GM12878 (cell line): Measurements from ENCODE around the gene DNAH11.

Experiments
- BHLHE40 ChIP-seq, 2 experiments: fragments of 450-650 bp in 1 of 2; IDR thresholded peaks; 2 replicates each; pipeline ENCODE4 v1.6.1; 2011 to 2017; ENCODE audit warnings: low read depth in 2 of 2, borderline replicate concordance in 1 of 2, improper control_type of control experiment in 1 of 2, low read length in 1 of 2, mild to moderate bottlenecking in 1 of 2
- BMI1 ChIP-seq: fragments of 450-650 bp; IDR thresholded peaks from 2 replicates; pipeline ENCODE4 v1.6.1; 2016; ENCODE audit warnings: mild to moderate bottlenecking, moderate library complexity, borderline replicate concordance
- CHD4 ChIP-seq: fragments of 200-600 bp; sonication (generic); IDR thresholded peaks from 2 replicates; pipeline ENCODE4 v1.6.1; 2016; ENCODE audit warnings: mild to moderate bottlenecking
- EZH2 ChIP-seq: IDR thresholded peaks from 2 replicates; pipeline ENCODE4 v1.6.1; 2012; ENCODE audit warnings: low read depth, mild to moderate bottlenecking, control low read depth, inconsistent platforms, low read length, borderline replicate concordance; ENCODE audit not compliant: control insufficient read depth
- IKZF2 ChIP-seq, 2 experiments: fragments of 450-650 bp; IDR thresholded peaks; 2 replicates each; pipeline ENCODE4 v1.6.1; 2017; ENCODE audit warnings: mild to moderate bottlenecking in 2 of 2, moderate library complexity in 2 of 2
- MXI1 ChIP-seq: fragments of 150-350 bp; IDR thresholded peaks from 2 replicates; pipeline ENCODE4 v1.6.1; 2011; ENCODE audit warnings: low read depth, mild to moderate bottlenecking, inconsistent platforms, low read length, improper control_type of control experiment
- POLR2A ChIP-seq: IDR thresholded peaks from 2 replicates; pipeline ENCODE4 v1.6.1; 2011; ENCODE audit warnings: low read depth, mild to moderate bottlenecking, low read length
- SIN3A ChIP-seq: IDR thresholded peaks from 2 replicates; pipeline ENCODE4 v1.6.1; 2012; ENCODE audit warnings: low read depth, low read length, improper control_type of control experiment
- SPI1 ChIP-seq: IDR thresholded peaks from 2 replicates; pipeline ENCODE4 v1.6.1; 2011; ENCODE audit warnings: low read depth, mild to moderate bottlenecking, low read length, moderate library complexity, borderline replicate concordance; ENCODE audit not compliant: insufficient read depth
- TF ChIP-seq, protein P1 (sequence below), 3 experiments: IDR thresholded peaks in 2 of 3; conservative IDR thresholded peaks in 1 of 3; 2 replicates each; pipeline ENCODE4 v1.5.1; 2011; ENCODE audit warnings: low read depth in 3 of 3, low read length in 3 of 3, mild to moderate bottlenecking in 3 of 3, control low read depth in 2 of 3, moderate library complexity in 2 of 3, inconsistent platforms in 1 of 3, mixed read lengths in 1 of 3; ENCODE audit not compliant: control insufficient read depth in 2 of 3, insufficient read depth in 1 of 3; ENCODE audit errors: extremely low read depth in 1 of 3
- TF ChIP-seq, protein P2 (sequence below): IDR thresholded peaks from 2 replicates; pipeline ENCODE4 v1.6.1; 2011; ENCODE audit warnings: low read depth, low read length, improper control_type of control experiment, borderline replicate concordance
- TF ChIP-seq, protein P3 (sequence below): IDR thresholded peaks from 2 replicates; pipeline ENCODE4 v1.6.1; 2012; ENCODE audit warnings: mild to moderate bottlenecking, low read depth, low read length
- TF ChIP-seq, protein P4 (sequence below): fragments of 450-650 bp; formaldehyde crosslinking; IDR thresholded peaks from 2 replicates; pipeline ENCODE4 v1.4.0; 2022; ENCODE audit warnings: mild to moderate bottlenecking, moderate library complexity
- TF ChIP-seq, protein P5 (sequence below): fragments of 450-650 bp; formaldehyde crosslinking; IDR thresholded peaks from 2 replicates; pipeline ENCODE4 v1.5.0; 2022; ENCODE audit warnings: mild to moderate bottlenecking, missing genetic modification characterization

DNA sequence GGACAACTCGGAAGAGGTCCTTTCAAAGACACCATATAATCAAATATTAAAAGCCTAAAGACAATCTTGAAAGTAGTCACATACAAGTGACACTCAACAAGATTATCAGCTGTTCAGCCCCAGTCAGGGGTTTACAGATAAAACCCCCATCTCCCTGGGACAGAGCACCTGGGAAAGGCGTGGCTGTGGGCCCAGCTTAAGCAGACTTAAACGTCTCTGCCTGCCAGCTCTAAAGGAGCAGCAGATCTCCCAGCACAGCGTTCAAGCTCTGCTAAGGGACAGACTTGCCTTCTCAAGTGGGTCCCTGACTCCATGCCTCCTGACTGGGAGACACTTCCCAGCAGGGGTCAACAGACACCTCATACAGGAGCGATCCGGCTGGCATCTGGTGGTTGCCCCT is 384.9 kb downstream of the DNAH11 start:
- TF ChIP-seq, protein P1, sequence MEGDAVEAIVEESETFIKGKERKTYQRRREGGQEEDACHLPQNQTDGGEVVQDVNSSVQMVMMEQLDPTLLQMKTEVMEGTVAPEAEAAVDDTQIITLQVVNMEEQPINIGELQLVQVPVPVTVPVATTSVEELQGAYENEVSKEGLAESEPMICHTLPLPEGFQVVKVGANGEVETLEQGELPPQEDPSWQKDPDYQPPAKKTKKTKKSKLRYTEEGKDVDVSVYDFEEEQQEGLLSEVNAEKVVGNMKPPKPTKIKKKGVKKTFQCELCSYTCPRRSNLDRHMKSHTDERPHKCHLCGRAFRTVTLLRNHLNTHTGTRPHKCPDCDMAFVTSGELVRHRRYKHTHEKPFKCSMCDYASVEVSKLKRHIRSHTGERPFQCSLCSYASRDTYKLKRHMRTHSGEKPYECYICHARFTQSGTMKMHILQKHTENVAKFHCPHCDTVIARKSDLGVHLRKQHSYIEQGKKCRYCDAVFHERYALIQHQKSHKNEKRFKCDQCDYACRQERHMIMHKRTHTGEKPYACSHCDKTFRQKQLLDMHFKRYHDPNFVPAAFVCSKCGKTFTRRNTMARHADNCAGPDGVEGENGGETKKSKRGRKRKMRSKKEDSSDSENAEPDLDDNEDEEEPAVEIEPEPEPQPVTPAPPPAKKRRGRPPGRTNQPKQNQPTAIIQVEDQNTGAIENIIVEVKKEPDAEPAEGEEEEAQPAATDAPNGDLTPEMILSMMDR (IDR thresholded peaks at IDR 0.05 in 2 of 3, conservative IDR thresholded peaks at IDR 0.05 in 1 of 3; ENCODE audit: control insufficient read depth in 2 of 3, extremely low read depth in 1 of 3, insufficient read depth in 1 of 3, low read depth in 3 of 3, low read length in 3 of 3) = no peak
- TF ChIP-seq, protein P2, sequence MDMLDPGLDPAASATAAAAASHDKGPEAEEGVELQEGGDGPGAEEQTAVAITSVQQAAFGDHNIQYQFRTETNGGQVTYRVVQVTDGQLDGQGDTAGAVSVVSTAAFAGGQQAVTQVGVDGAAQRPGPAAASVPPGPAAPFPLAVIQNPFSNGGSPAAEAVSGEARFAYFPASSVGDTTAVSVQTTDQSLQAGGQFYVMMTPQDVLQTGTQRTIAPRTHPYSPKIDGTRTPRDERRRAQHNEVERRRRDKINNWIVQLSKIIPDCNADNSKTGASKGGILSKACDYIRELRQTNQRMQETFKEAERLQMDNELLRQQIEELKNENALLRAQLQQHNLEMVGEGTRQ = no peak
- TF ChIP-seq POLR2A (no peak), SPI1 (no peak), BHLHE40 (IDR thresholded peaks at IDR 0.05; ENCODE audit: borderline replicate concordance in 1 of 2, low read depth in 2 of 2, low read length in 1 of 2) (no peak), CHD4 (no peak), EZH2 (no peak), MXI1 (no peak), BMI1 (no peak), IKZF2 (IDR thresholded peaks at IDR 0.05) (no peak), SIN3A (no peak)
- TF ChIP-seq, protein P3, sequence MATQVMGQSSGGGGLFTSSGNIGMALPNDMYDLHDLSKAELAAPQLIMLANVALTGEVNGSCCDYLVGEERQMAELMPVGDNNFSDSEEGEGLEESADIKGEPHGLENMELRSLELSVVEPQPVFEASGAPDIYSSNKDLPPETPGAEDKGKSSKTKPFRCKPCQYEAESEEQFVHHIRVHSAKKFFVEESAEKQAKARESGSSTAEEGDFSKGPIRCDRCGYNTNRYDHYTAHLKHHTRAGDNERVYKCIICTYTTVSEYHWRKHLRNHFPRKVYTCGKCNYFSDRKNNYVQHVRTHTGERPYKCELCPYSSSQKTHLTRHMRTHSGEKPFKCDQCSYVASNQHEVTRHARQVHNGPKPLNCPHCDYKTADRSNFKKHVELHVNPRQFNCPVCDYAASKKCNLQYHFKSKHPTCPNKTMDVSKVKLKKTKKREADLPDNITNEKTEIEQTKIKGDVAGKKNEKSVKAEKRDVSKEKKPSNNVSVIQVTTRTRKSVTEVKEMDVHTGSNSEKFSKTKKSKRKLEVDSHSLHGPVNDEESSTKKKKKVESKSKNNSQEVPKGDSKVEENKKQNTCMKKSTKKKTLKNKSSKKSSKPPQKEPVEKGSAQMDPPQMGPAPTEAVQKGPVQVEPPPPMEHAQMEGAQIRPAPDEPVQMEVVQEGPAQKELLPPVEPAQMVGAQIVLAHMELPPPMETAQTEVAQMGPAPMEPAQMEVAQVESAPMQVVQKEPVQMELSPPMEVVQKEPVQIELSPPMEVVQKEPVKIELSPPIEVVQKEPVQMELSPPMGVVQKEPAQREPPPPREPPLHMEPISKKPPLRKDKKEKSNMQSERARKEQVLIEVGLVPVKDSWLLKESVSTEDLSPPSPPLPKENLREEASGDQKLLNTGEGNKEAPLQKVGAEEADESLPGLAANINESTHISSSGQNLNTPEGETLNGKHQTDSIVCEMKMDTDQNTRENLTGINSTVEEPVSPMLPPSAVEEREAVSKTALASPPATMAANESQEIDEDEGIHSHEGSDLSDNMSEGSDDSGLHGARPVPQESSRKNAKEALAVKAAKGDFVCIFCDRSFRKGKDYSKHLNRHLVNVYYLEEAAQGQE = no peak
- TF ChIP-seq, protein P4, sequence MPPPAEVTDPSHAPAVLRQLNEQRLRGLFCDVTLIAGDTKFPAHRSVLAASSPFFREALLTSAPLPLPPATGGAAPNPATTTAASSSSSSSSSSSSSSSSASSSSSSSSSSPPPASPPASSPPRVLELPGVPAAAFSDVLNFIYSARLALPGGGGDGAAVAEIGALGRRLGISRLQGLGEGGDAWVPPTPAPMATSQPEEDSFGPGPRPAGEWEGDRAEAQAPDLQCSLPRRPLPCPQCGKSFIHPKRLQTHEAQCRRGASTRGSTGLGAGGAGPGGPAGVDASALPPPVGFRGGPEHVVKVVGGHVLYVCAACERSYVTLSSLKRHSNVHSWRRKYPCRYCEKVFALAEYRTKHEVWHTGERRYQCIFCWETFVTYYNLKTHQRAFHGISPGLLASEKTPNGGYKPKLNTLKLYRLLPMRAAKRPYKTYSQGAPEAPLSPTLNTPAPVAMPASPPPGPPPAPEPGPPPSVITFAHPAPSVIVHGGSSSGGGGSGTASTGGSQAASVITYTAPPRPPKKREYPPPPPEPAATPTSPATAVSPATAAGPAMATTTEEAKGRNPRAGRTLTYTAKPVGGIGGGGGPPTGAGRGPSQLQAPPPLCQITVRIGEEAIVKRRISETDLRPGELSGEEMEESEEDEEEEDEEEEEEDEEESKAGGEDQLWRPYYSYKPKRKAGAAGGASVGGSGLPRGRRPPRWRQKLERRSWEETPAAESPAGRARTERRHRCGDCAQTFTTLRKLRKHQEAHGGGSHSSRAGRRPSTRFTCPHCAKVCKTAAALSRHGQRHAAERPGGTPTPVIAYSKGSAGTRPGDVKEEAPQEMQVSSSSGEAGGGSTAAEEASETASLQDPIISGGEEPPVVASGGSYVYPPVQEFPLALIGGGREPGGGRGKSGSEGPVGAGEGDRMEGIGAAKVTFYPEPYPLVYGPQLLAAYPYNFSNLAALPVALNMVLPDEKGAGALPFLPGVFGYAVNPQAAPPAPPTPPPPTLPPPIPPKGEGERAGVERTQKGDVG = no peak
- TF ChIP-seq, protein P5, sequence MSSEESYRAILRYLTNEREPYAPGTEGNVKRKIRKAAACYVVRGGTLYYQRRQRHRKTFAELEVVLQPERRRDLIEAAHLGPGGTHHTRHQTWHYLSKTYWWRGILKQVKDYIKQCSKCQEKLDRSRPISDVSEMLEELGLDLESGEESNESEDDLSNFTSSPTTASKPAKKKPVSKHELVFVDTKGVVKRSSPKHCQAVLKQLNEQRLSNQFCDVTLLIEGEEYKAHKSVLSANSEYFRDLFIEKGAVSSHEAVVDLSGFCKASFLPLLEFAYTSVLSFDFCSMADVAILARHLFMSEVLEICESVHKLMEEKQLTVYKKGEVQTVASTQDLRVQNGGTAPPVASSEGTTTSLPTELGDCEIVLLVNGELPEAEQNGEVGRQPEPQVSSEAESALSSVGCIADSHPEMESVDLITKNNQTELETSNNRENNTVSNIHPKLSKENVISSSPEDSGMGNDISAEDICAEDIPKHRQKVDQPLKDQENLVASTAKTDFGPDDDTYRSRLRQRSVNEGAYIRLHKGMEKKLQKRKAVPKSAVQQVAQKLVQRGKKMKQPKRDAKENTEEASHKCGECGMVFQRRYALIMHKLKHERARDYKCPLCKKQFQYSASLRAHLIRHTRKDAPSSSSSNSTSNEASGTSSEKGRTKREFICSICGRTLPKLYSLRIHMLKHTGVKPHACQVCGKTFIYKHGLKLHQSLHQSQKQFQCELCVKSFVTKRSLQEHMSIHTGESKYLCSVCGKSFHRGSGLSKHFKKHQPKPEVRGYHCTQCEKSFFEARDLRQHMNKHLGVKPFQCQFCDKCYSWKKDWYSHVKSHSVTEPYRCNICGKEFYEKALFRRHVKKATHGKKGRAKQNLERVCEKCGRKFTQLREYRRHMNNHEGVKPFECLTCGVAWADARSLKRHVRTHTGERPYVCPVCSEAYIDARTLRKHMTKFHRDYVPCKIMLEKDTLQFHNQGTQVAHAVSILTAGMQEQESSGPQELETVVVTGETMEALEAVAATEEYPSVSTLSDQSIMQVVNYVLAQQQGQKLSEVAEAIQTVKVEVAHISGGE (CRISPR knock-in tag) = no peak
